Measurements from ENCODE around the gene LDB3. TPM values are rescaled to one million over a fixed set of nuclear protein-coding genes. Genes with fewer than 3 reads are reported as not detected.

Gene LDB3
- total and polyA plus RNA-seq, 7 donors: 1.2 to 42.1 (median 13.2) TPM

GRCh38 chr10:86775056-86775869 is 107.0 kb downstream of the LDB3 start:
- peaks cover 0 to 91% (median 73%) of the 10 kb centered on the region in 4 donors for H3K4me1 ChIP-seq

DNA sequence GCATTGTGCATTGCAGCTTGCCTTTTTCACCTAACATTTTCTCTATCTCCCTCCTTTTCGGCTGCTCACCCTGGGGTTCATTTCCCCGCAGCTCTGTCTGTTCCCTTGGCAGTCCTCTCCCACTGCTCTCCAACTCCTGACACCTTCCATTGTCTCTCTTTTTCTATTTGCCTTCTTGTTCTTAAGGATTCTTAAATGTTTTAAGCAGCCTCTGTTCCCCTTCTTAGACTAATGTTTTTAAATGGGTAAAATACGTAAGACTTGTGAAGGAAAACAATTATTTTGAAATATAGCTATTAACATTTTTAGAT is 107.5 kb downstream of the LDB3 start:
- TF ChIP-seq CTCF (IDR thresholded peaks at IDR 0.05) (no peak), POLR2AphosphoS5 (IDR thresholded peaks at IDR 0.05) (no peak), POLR2A (IDR thresholded peaks at IDR 0.05) (no peak), EP300 (IDR thresholded peaks at IDR 0.05) (no peak)
- H3K27ac ChIP-seq: peak overlapping the region; percentile 9 to 67 (median 53)
- H3K36me3 ChIP-seq: no peaks in the 10 kb centered on the region
- WGBS, 2 donors: 78 to 91% methylated on average over 3 of the region's 3 CpGs
- H3K9me3 ChIP-seq: no peaks in the 10 kb centered on the region
- intact Hi-C loops (cut with DNase I): loop anchor here (5.0 kb wide), 1 partner anchor 36 kb away; no protein-coding TSS in a partner anchor
- peaks cover 0 to 86% (median 67%) of the 10 kb centered on the region in 4 donors for H3K4me1 ChIP-seq
- no peak for DNase-seq
- no peaks in the 10 kb centered on the region for H3K27me3 ChIP-seq
- no peak overlapping the region for H3K4me3 ChIP-seq

More at GRCh38 chr10:86775056-86775869, 107.0 kb downstream of the LDB3 start:
- H3K9me3 ChIP-seq: no peaks in the 10 kb centered on the region
- no peak for DNase-seq
- peak overlapping the region; percentile 9 to 67 (median 53) for H3K27ac ChIP-seq
- TF ChIP-seq EP300 (IDR thresholded peaks at IDR 0.05) (no peak), CTCF (IDR thresholded peaks at IDR 0.05) (no peak), POLR2AphosphoS5 (IDR thresholded peaks at IDR 0.05) (no peak), POLR2A (IDR thresholded peaks at IDR 0.05) (no peak)
- no peak overlapping the region for H3K4me3 ChIP-seq
- intact Hi-C loops (cut with DNase I): loop anchor here (5.0 kb wide), 1 partner anchor 37 kb away; no protein-coding TSS in a partner anchor
- 26 to 41% methylated on average over 6 of the region's 6 CpGs for WGBS, 2 donors
- no peaks in the 10 kb centered on the region for H3K27me3 ChIP-seq
- no peaks in the 10 kb centered on the region for H3K36me3 ChIP-seq

DNA sequence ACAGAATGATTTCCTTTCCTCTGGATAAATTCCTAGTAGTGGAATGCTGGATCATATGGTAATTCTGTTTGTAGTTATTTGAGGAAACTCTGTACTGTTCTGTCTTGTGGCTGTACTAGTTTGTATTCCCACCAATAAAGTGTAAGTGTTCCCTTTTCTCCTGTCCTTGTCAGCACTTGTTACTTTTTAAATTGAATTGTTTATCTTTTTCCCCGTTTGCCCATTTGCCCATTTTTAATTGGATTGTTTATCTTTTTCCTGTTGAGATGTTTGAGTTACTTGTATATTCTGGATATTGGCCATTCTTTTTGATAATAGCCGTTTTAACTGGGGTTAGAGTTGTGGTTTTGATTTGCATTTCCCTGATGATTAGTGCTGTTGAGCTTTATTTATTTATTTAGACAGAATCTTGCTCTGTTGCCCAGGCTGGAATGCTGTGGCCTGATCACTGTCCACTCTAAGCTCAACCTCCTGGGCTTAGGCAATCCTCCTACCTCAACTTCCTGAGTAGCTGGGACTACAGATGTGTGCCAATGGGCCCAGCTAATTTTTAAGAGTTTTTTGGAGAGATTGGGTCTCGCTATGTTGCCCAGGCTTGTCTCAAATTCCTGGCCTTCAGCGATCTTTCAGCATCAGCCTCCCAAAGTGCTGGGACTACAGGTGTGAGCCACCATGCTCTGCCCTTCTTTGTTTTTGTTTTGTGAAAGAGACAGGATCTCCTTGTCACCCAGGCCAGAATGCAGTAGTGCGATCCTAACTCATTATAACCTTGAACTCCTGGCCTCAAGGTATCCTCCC is 111.1 kb downstream of the LDB3 start:
- 70 to 75% methylated on average over 5 of the region's 5 CpGs for WGBS, 2 donors
- DNase-seq: no peak
- no peak overlapping the region for H3K4me3 ChIP-seq
- H3K27ac ChIP-seq: peak overlapping the region; percentile 21 to 67 (median 44)
- TF ChIP-seq POLR2AphosphoS5 (IDR thresholded peaks at IDR 0.05): no peak
- TF ChIP-seq EP300 (IDR thresholded peaks at IDR 0.05): no peak
- TF ChIP-seq POLR2A (IDR thresholded peaks at IDR 0.05): no peak
- no peak for TF ChIP-seq CTCF (IDR thresholded peaks at IDR 0.05)
- peaks cover 0 to 79% (median 64%) of the 10 kb centered on the region in 4 donors for H3K4me1 ChIP-seq
- no peaks in the 10 kb centered on the region for H3K27me3 ChIP-seq
- H3K36me3 ChIP-seq: no peaks in the 10 kb centered on the region
- intact Hi-C loops (cut with DNase I): loop anchor here (5.0 kb wide), 1 partner anchor 33 kb away; no protein-coding TSS in a partner anchor
- H3K9me3 ChIP-seq: no peaks in the 10 kb centered on the region

- 84 to 93% methylated on average over 1 of the region's 1 CpG for WGBS, 2 donors
- H3K4me3 ChIP-seq: no peak overlapping the region
- no peak for DNase-seq
- no peaks in the 10 kb centered on the region for H3K9me3 ChIP-seq
- TF ChIP-seq CTCF (IDR thresholded peaks at IDR 0.05) (no peak), EP300 (IDR thresholded peaks at IDR 0.05) (no peak), POLR2A (IDR thresholded peaks at IDR 0.05) (no peak), POLR2AphosphoS5 (IDR thresholded peaks at IDR 0.05) (peak in 2 of 4 donors; percentile 6 to 19)
- H3K27ac ChIP-seq: peak overlapping the region; percentile 25 to 64 (median 48)
- H3K27me3 ChIP-seq: no peaks in the 10 kb centered on the region
- intact Hi-C loops (cut with DNase I): no loop called here
- H3K4me1 ChIP-seq: peaks cover 0 to 77% (median 64%) of the 10 kb centered on the region in 4 donors
- H3K36me3 ChIP-seq: no peaks in the 10 kb centered on the region
Observed at GRCh38 chr10:86782701-86783418, 114.5 kb downstream of the LDB3 start.
